GM18520 (cell line): ENCODE data around the gene CLTCL1.
"Not testable (repeated sequence)": the region's sequence is repeated elsewhere in the genome, so short reads cannot be mapped to it uniquely, and the experiment has no call there.

Experiments used
- ATAC-seq: cut with Tn5 transposase; IDR thresholded peaks from one replicate; pipeline ENCODE4 v1.9.1; 2021; ENCODE audit not compliant: unreplicated experiment

Gene CLTCL1

GRCh38 chr22:19291218-19291579 is 320 bp downstream of the CLTCL1 start:
- ATAC-seq, result no peak

- ATAC-seq, result no peak
Measured at GRCh38 chr22:19290400-19291217, 910 bp downstream of the CLTCL1 start.

DNA sequence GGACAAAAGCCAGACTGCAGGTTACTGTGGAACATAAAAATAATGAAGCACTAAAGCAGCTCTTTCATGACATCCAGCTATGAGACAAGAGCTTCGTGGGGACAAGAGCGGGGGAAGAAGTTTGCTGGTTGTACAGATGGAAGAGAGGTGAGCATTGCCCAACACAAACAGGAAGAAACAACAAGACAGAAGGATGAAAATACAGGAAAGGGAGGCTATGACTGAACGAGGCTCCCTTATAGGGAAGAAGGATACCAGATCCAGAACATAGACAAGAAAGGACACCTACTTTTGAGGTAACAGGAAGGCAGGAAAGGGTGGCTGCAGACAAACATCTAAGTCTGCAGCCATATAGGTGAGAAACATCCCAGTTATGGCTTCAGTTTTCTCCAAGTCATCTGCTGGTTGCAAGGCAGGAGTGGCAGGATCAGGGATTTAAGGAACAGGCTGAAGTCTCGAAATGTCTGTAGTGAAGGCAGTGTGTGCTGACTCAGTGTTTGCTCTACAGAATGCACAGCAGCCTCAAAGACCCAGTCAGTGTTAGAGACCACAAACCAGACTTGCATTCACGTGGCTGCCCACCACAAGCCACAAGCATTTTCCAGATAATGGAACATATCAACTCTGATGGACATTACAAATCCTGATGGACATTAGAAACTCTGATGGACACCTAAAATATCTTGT is 1.9 kb downstream of the CLTCL1 start:
- no peak for ATAC-seq

DNA sequence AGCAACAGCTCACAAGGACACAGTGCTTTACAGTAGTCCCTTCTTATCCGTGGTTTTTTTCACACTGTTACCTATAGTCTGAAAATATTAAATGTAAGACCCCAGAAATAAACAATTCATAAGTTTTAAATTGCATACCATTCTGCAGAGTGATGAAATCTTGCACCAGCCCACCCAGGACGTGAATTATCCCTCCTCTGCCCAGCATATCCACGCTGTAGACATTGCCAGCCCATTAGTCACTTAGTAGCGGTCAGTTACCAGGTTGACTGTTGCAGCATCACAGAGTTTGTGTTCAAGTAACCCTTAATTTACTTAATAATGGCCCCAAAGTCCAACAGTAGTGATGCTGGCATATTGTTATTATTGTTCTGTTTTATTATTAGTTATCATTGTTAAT is 3.6 kb downstream of the CLTCL1 start:
- ATAC-seq, result no peak

DNA sequence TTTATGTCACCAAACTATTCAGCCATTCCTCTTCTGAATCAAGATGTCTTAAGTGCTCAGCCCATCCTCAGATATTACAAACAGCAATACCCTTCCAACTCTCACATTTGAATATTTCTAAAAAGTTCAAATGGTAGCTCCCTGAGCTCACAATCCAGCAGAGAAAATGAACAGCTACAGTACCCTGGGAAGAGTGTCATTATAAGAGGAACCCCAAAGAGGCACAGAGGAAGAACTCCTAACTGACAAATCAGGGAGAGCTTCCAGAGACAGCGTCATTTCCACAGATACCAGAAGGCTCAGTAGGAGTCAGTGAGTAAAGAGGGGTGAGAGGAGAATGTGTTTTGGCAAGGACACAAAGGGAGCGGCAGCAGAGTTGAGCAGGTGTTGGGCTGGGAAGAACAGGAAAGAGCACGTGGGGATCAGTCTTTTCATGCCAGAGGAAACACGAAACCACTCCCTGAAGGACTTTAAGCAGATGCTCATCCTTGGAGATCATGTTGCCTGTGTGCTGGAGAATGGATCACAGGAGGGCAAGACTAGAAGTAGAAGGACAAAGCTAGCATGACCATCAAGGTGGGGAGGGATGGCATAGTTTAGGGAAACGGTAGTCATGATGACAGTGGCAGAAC is 4.3 kb downstream of the CLTCL1 start:
- ATAC-seq, result no peak

DNA sequence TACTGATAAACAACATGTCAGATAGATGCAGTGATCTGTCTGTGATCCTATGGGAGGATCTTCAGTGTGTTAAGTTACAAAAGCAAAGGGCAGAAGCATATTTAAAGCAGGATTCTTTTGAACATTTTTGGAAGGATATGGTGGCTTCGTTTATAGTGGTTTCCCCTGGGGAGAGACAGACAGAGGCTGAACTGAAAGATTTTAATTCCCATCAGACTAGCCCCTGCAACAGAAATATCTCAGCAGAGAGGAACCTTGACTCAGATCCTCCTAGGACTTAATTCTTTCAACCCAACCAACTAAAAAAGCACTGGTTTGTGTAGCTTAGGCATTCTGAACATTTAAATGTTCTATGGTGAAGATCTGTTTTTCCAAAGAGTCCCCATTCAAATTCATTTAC is 5.7 kb downstream of the CLTCL1 start:
- no peak for ATAC-seq

- not testable (repeated sequence) for ATAC-seq
Measured at GRCh38 chr22:19279143-19279542, 12.4 kb downstream of the CLTCL1 start.

DNA sequence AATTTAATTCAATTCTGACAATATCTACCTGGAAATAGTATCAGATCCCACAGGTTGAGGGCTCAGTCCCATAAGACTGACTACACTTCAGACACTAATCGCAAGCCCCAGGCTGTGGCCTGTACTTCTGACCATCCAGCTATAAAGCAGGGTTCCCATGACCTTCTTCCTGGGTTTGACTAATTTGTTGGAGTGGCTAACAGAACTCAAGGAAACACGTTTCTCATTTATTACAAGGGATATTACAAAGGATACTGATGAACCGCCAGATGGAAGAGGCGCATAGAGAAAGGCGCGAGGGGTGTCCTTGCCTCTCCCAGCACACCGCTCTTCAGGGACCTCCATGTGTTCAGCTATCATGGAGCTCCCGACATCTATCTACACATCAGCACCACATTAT is 13.7 kb downstream of the CLTCL1 start:
- ATAC-seq, result no peak

DNA sequence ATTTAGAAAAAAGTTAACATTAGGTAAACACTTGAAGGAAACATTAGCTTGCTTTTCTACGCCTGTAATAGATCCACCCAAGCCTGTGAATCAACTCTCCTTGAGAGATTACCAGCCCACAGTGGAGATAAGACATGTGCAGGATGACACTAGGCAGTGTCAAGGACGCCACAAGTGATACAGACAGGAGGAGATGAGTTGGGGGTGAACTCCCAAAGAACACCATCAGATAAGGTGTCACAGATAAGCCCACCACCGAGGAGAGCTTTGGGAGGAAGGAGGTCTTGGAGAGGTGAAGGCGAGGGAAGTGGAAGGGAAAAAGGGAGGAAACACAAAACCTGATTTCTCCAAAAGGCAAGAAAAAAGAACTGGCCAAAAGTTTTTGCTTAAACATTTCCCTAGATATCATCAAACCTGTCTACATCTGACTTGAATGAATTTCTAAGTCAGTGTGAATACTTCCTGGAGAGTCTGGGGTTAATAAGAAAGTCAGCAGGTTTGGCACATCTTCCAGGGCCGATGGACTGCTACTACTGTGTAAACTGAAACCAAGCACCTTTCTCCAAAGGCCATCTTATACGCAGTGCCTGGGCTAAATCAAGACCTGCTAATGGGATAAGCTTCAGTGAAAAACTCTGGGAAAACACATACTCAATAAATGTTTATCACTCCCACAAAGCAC is 15.5 kb downstream of the CLTCL1 start:
- no peak for ATAC-seq

DNA sequence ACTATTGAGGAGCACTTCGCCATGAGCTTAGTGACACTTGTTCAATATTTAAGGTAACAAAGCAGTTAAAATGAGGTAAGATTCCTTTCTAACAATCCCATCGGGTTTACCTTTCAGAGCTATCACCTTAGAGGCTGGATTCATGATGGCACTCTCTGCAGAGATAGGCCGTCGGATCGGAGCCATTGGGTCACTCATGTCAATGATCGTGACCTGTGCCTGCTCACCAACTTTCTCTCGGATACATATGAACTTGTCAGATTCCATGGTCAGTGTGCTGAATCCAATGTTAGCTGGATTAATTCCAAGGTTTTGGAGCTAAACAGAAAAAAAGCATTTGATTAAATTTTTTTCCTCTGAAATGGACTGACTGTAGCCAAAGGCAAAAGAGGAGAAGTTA is 16.0 kb downstream of the CLTCL1 start:
- no peak for ATAC-seq

- no peak for ATAC-seq
Measured at GRCh38 chr22:19275104-19275503, 16.4 kb downstream of the CLTCL1 start.

GRCh38 chr22:19271856-19272535 is 19.5 kb downstream of the CLTCL1 start:
- no peak for ATAC-seq

- no peak for ATAC-seq
Measured at GRCh38 chr22:19271273-19271855, 20.2 kb downstream of the CLTCL1 start.

DNA sequence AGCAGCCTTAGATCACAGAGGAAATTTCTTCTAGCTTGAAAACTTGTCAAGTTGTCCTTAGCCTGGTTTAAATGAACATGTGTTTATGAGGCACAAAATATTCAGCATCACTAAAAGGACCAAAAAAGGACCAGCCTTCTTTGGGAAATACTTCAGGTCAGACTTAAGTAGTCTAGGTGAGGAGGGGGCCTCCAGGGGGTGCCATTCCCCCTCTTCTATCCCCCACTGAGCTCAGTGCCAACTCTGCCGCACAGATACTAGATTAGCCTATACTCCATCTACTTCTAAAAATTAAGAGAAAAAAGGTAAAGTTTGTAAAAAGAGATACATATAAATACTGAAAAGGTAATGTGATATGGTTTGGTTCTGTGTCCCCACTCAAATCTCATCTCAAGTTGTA is 20.6 kb downstream of the CLTCL1 start:
- no peak for ATAC-seq

GRCh38 chr22:19266547-19267086 is 24.9 kb downstream of the CLTCL1 start:
- ATAC-seq, result no peak

DNA sequence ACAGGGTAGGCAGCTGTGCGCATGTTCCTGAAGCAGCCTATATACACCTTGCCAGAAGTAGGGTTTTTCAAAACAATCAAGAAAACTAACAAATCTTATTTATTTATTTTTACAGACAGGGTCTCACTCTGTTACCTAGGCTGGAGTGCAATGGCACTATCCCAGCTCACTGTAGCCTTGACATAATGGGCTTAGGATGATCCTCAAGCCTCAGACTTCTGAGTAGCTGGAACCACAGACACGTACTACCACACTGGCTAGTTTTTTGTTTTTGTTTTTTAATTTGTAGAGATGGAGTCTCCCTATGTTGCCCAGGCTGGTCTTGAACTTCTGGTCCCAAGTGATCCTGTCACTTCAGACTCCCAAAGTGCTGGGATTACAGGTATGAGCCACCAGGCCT is 25.7 kb downstream of the CLTCL1 start:
- no peak for ATAC-seq

- ATAC-seq, result no peak
Measured at GRCh38 chr22:19260804-19261203, 30.7 kb downstream of the CLTCL1 start.

DNA sequence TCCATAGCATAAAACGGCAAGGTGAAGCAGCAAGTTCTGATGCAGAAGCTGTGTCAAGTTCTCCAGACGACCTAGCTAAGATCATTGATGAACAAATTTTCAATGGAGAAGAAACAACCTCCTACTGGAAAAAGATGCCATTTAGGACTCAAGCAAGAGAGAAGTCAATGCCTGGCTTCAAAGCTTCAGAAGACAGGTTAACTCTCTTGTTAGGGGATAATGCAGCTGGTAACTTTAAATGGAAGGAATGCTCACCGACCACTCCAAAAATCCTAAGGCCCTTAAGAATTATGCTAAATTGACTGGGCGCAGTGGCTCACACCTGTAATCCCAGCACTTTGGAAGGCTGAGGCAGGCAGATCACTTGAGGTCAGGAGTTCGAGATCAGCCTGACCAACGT is 31.3 kb downstream of the CLTCL1 start:
- ATAC-seq, result no peak

DNA sequence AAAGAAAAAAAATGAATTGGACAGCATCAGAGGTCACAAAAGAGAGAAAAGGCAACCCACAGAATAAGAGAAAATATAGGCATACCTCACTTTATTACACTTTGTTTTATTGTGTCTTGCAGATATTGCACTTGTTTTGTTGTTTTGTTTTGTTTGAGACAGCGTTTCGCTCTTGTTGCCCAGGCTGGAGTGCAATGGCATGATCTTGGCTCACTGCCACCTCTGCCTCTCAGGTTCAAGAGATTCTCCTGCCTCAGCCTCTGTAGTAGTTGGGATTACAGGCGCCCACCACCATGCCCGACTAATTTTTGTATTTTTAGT is 32.6 kb downstream of the CLTCL1 start:
- ATAC-seq, result not testable (repeated sequence)

- ATAC-seq, result no peak
Measured at GRCh38 chr22:19258371-19258770, 33.1 kb downstream of the CLTCL1 start.

DNA sequence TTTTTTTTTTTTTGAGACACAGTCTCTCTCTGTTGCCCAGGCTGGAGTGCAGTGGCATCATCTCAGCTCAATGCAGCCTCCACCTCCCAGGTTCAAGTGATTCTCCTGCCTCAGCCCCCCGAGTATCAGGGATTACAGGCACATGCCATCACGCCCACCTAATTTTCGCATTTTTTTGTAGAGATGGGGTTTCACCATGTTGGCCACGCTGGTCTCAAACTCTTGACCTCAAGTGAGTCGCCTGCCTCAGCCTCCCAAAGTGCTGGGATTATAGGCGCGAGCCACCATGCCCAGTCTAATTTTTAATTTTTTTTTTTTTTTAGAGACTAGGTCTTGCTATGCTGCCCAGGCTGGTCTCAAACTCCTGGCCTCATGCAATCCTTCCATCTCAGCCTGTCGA is 35.2 kb downstream of the CLTCL1 start:
- ATAC-seq, result not testable (repeated sequence)
